ENCODE data around the gene FAM149B1. TPM values are rescaled to one million over a fixed set of nuclear protein-coding genes. Genes with fewer than 3 reads are reported as not detected.

FAM149B1 gene
- polyA plus RNA-seq, 1 donor from 2014 or later = 53.5 TPM

DNA sequence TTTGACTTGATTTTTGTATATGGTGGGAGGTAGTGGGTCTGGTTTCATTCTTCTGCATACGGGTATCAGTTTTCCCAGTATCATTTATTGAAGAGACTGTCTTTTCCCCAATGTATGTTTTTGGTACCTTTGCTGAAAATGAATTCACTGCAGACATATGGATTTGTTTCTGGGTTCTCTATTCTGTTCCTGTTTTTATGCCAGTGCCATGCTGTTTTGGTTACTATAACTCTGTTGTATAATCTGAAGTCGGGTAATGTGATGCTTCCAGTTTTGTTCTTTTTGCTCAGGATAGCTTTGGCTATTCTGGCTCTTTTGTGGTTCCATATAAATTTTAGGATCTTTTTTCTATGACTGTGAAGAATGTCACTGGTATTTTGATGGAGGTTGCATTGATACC, 947 bp upstream of the FAM149B1 start (continued):
- TF ChIP-seq TAF1 (IDR thresholded peaks at IDR 0.05; ENCODE audit: low read depth) = no peak
- no peak for TF ChIP-seq EZH2 (IDR thresholded peaks at IDR 0.05; ENCODE audit: borderline replicate concordance, insufficient read depth, low read length, poor library complexity, severe bottlenecking)

DNA sequence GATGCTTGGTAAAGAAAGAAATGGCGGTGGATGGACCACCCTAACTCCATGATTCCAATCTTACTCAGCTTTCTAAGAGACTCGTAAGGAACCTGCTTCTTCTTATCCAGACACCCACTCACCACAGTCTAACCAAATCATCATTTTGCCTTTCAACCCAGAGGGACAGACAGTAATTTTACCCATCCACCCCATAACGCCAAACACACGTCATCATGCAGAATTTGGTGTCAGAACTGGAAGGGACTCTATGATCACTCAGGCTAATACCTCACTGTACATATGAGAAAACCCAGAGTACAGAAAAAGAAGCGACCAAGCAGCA, 499 bp upstream of the FAM149B1 start:
- TF ChIP-seq, protein P1, sequence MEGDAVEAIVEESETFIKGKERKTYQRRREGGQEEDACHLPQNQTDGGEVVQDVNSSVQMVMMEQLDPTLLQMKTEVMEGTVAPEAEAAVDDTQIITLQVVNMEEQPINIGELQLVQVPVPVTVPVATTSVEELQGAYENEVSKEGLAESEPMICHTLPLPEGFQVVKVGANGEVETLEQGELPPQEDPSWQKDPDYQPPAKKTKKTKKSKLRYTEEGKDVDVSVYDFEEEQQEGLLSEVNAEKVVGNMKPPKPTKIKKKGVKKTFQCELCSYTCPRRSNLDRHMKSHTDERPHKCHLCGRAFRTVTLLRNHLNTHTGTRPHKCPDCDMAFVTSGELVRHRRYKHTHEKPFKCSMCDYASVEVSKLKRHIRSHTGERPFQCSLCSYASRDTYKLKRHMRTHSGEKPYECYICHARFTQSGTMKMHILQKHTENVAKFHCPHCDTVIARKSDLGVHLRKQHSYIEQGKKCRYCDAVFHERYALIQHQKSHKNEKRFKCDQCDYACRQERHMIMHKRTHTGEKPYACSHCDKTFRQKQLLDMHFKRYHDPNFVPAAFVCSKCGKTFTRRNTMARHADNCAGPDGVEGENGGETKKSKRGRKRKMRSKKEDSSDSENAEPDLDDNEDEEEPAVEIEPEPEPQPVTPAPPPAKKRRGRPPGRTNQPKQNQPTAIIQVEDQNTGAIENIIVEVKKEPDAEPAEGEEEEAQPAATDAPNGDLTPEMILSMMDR (IDR thresholded peaks at IDR 0.05; ENCODE audit: poor library complexity, severe bottlenecking) = no peak
- TF ChIP-seq POLR2AphosphoS5 (IDR thresholded peaks at IDR 0.05) (no peak), MXI1 (conservative IDR thresholded peaks at IDR 0.05; ENCODE audit: poor library complexity, severe bottlenecking) (no peak), EP300 (conservative IDR thresholded peaks at IDR 0.05; ENCODE audit: poor library complexity, severe bottlenecking) (no peak), EZH2 (IDR thresholded peaks at IDR 0.05; ENCODE audit: borderline replicate concordance, insufficient read depth, low read length, poor library complexity, severe bottlenecking) (no peak), TAF1 (IDR thresholded peaks at IDR 0.05; ENCODE audit: low read depth) (no peak), SMC3 (conservative IDR thresholded peaks at IDR 0.05; ENCODE audit: poor library complexity) (no peak), RAD21 (conservative IDR thresholded peaks at IDR 0.05) (no peak)
- TF ChIP-seq, protein P2, sequence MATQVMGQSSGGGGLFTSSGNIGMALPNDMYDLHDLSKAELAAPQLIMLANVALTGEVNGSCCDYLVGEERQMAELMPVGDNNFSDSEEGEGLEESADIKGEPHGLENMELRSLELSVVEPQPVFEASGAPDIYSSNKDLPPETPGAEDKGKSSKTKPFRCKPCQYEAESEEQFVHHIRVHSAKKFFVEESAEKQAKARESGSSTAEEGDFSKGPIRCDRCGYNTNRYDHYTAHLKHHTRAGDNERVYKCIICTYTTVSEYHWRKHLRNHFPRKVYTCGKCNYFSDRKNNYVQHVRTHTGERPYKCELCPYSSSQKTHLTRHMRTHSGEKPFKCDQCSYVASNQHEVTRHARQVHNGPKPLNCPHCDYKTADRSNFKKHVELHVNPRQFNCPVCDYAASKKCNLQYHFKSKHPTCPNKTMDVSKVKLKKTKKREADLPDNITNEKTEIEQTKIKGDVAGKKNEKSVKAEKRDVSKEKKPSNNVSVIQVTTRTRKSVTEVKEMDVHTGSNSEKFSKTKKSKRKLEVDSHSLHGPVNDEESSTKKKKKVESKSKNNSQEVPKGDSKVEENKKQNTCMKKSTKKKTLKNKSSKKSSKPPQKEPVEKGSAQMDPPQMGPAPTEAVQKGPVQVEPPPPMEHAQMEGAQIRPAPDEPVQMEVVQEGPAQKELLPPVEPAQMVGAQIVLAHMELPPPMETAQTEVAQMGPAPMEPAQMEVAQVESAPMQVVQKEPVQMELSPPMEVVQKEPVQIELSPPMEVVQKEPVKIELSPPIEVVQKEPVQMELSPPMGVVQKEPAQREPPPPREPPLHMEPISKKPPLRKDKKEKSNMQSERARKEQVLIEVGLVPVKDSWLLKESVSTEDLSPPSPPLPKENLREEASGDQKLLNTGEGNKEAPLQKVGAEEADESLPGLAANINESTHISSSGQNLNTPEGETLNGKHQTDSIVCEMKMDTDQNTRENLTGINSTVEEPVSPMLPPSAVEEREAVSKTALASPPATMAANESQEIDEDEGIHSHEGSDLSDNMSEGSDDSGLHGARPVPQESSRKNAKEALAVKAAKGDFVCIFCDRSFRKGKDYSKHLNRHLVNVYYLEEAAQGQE (IDR thresholded peaks at IDR 0.05; ENCODE audit: borderline replicate concordance) = no peak
- Histone ChIP-seq H3K27ac (ENCODE audit: low read length) (peak overlapping the region; percentile 98), H3K9me2 (ENCODE audit: insufficient read depth, low read length) (no peaks in the 10 kb centered on the region), H3K4me2 (ENCODE audit: low read length) (peak overlapping the region; percentile 72), H3K9me3 (ENCODE audit: low read length) (no peaks in the 10 kb centered on the region), H3K9ac (ENCODE audit: low read length) (peak overlapping the region; percentile 97), H3K27me3 (ENCODE audit: insufficient read depth, low read depth, low read length) (no peaks in the 10 kb centered on the region), H3F3A (ENCODE audit: insufficient read depth, low read length, poor library complexity, severe bottlenecking) (peaks cover 5% of the 10 kb centered on the region), H4K20me1 (ENCODE audit: insufficient read depth) (no peaks in the 10 kb centered on the region), H2AFZ (ENCODE audit: low read depth, low read length) (peak overlapping the region; percentile 85), H3K4me3 (ENCODE audit: low read length) (peak overlapping the region; percentile 90), H3K36me3 (ENCODE audit: insufficient read depth, low read length) (peaks cover 5% of the 10 kb centered on the region), H3K79me2 (replicated peaks; ENCODE audit: insufficient read depth, low read length) (peaks cover 51% of the 10 kb centered on the region)

DNA sequence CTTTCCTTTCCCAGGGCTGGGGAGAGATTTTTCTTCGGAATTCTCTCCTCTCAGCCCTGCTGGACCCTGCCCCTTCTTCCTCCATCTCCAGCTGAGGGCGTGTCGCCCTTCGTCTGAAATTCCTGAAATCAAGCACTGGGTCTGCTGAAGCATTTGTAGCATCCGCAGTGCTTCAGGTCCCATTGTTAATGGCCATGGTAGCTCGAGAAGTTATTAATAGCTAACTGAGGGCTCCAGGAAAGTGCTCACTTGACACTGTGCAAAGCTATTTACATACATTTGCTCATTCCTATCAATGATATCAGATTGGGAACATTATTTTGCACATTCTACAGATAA, 515 bp downstream of the FAM149B1 start:
- H3K4me2 ChIP-seq (ENCODE audit: low read length) = peak overlapping the region; percentile 94
- H3K9me3 ChIP-seq (ENCODE audit: low read length) = no peaks in the 10 kb centered on the region
- peak overlapping the region; percentile 97 for H3K9ac ChIP-seq (ENCODE audit: low read length)
- H3F3A ChIP-seq (ENCODE audit: insufficient read depth, low read length, poor library complexity, severe bottlenecking) = peaks cover 5% of the 10 kb centered on the region
- TF ChIP-seq POLR2AphosphoS5 (IDR thresholded peaks at IDR 0.05) (no peak), SMC3 (conservative IDR thresholded peaks at IDR 0.05; ENCODE audit: poor library complexity) (no peak)
- TF ChIP-seq, protein P2 (IDR thresholded peaks at IDR 0.05; ENCODE audit: borderline replicate concordance) = peak; percentile 81
- H3K4me3 ChIP-seq (ENCODE audit: low read length) = peak overlapping the region; percentile 90
- peak overlapping the region; percentile 85 for H2AFZ ChIP-seq (ENCODE audit: low read depth, low read length)
- peaks cover 43% of the 10 kb centered on the region for H3K79me2 ChIP-seq (replicated peaks; ENCODE audit: insufficient read depth, low read length)
- H3K9me2 ChIP-seq (ENCODE audit: insufficient read depth, low read length) = no peaks in the 10 kb centered on the region
- no peaks in the 10 kb centered on the region for H4K20me1 ChIP-seq (ENCODE audit: insufficient read depth)
- no peaks in the 10 kb centered on the region for H3K27me3 ChIP-seq (ENCODE audit: insufficient read depth, low read depth, low read length)
- peaks cover 3% of the 10 kb centered on the region for H3K36me3 ChIP-seq (ENCODE audit: insufficient read depth, low read length)
- peak overlapping the region; percentile 98 for H3K27ac ChIP-seq (ENCODE audit: low read length)

Measured in neural cell (in vitro differentiated cells).